Stomach (tissue), 4 donors: ENCODE measurements around the gene GABBR2.

ENCODE experiments used
- CTCF ChIP-seq, 7 experiments: fragments of 450-650 bp in 4 of 7; fragments of 200-600 bp in 3 of 7; sonication (generic) in 3 of 7; IDR thresholded peaks; one replicate each; pipeline ENCODE4 v1.5.1; 2016 to 2019; ENCODE audit warnings: antibody characterized with exemption in 7 of 7, control low read depth in 2 of 7, mild to moderate bottlenecking in 1 of 7
- POLR2AphosphoS5 ChIP-seq, 3 donors: sonication (generic); formaldehyde crosslinking; IDR thresholded peaks; one replicate each; pipeline ENCODE4 v1.6.1; 2016; ENCODE audit warnings: antibody characterized with exemption in 3 of 3

- TF ChIP-seq CTCF (IDR thresholded peaks at IDR 0.05) (no peak), POLR2AphosphoS5 (IDR thresholded peaks at IDR 0.05) (no peak)
These were observed 337.8 kb downstream of the GABBR2 start for GRCh38 chr9:98370976-98371315.
